NCI-H1417 (cell line): Measurements from ENCODE around the gene ROM1.

ENCODE experiments used
- DNase-seq, 3 experiments: peaks; one replicate each; lab custom pipeline; 2025; lab: John Stamatoyannopoulos, UW

ROM1 gene

GRCh38 chr11:62588966-62589637 lies 24.0 kb upstream of the ROM1 start:
- no peak for DNase-seq

GRCh38 chr11:62591448-62592145 lies 21.5 kb upstream of the ROM1 start, which contains the start of gene TUT1:
TUT1 (minus strand) TSS chr11:62591523; CDS start chr11:62591485, 38 bp downstream.
- peak; percentile 99 to 100 (median 99) for DNase-seq

- no peak for DNase-seq
Observed at GRCh38 chr11:62592146-62592815, 20.8 kb upstream of the ROM1 start.

GRCh38 chr11:62592989-62593421 lies 20.1 kb upstream of the ROM1 start:
- no peak for DNase-seq

GRCh38 chr11:62593434-62594044 lies 19.5 kb upstream of the ROM1 start:
- peak; percentile 56 to 78 (median 59) for DNase-seq

GRCh38 chr11:62595124-62595523 lies 17.9 kb upstream of the ROM1 start:
- DNase-seq = no peak

DNA sequence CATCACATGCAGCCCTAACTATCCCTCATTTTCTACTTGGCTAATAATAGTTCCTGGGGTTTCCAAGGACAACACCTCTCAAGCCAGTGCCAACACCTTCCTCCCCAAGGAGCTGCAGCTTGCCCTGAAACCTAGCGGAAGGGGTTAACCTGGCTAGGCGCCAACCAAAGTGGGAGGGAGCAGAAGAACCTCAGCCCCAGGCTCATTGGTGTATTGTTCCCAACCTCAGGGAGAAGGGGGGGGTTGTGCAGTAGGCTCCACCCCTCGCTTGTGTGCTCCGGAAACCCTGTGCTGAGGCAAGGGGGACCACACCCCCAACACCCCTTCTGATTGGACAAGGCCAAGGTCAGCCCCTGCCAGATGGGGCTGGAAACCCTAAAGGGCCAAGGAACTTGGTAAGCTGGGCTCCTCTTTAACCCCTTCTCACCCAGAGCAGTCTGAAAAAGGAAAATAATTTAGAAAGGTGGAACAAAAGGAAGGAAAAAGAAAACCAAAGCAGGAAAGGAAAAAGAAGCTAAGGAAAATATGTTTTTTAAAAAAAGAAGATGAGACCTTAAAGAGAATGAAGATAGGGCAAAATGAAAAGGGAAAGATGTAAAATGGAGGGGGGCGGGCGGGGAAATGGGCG lies 13.9 kb upstream of the ROM1 start:
- peak; percentile 84 to 91 (median 88) for DNase-seq

- no peak for DNase-seq
Observed at GRCh38 chr11:62599901-62600300, 13.2 kb upstream of the ROM1 start.

DNA sequence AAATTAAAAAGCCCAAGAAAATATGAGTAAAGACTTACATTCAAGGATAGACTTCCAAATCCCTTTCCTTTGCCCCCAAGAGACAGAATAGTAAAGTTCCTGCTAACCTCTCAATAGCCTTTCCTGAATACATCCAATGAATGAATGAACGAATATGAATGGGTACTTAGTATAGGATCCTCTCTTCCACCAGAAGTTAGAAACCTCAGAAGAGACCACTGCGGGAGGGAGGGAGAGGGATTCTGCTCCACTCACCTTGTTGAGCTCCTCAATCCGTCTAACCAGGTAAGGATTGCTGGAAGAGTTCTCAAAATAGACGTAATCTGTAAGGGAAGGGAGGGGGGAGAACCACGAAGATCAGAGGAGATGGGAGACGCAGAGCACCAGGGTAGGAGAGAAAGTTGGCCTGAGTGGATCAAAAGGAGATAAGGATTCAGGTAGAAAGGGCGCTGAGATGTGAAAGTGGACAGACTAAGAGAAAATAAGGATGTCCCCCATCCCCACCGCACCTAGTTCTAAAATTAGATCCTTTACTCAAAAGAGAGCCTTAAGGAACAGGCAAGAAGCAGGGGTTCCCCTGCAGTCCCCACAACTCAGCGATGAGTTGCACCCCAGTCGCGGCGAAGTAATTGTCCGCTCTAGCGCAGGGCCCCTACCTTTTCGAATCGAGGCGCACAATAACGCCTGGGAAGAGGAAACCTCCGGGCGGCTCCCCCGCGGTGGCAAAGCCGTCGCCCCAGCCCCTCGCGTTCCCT lies 12.5 kb upstream of the ROM1 start:
- peak in 1 of 3 experiments; percentile 68 for DNase-seq

- DNase-seq = peak in 1 of 3 experiments; percentile 82
Observed at GRCh38 chr11:62601122-62601371, 12.0 kb upstream of the ROM1 start.

GRCh38 chr11:62601372-62602140 lies 11.5 kb upstream of the ROM1 start, which contains the start of gene MTA2:
MTA2 (minus strand) TSS chr11:62601865; CDS start chr11:62601450, 415 bp downstream.
- DNase-seq = peak; percentile 98 to 99 (median 99)

DNA sequence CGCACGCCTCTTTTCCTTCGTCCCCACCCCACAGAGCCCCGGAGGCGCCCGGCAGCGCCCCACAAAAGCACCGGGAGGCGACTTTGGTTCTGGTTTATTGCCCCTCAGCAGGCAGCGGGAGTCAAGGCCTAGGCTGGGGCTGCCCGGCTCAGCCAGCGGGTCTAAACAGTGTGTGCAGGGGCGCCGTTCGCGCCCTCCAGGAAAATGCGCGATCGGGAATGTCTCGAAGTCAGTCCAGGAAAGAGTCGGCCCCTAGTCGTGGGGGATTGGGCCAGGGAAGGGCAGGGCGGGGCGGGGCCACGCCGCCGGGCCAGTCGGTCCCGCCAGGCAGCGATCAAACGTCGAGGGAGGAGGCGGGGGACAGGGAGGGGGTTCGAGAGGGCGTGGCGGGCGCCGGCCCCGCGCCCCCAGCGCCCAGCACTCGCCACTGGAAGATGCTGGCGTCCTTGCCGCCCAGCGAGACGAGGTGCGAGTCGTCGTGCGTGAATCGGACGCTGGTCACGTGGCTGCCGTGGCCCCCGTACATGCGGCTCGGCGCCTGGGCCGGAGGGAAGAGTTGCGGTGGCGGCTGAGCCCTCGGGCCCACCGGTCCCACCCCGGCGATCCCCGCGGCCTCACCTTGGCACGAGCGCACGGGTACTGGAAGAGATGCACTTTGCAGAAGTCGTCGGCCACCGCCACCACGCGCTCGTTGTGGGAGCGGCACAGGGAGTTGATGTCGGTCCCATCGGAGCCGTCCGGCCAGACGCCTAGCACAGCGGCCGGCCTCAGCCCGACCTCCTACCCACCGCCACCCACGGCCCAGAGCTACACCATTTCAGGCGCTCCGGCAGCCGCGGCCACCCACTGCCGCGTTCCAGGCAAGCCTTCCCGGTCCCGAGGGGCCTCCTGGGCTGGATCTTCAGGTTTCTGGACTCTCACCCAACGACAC lies 10.7 kb upstream of the ROM1 start:
- peak; percentile 64 to 95 (median 93) for DNase-seq

- peak in 2 of 3 experiments; percentile 71 to 73 for DNase-seq
Observed at GRCh38 chr11:62603072-62603408, 10.0 kb upstream of the ROM1 start.

DNA sequence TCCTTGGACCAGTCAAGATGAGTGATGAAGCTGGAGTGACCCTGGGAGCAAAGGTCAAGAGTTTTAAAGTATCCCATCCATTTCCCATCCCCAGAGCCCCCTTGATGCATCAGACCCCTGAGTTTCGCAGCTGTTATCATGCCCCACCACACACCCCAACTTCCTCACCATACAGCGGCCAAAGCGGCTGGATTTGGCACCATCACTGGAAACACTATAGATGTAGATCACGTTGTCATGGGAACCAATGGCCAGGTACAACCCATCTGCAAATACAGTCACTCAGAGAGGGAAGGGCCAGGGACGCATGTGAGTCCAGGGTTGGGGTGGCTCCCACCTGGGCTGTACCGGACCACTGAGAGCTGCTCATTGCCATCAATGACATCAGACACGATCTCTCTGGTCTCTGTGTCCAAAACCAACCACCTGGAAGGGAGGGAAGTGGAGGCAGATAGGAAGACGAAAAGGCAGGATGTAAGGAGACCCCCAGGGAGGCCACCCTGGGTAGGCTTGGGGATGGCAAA lies 9.2 kb upstream of the ROM1 start:
- DNase-seq = no peak

DNA sequence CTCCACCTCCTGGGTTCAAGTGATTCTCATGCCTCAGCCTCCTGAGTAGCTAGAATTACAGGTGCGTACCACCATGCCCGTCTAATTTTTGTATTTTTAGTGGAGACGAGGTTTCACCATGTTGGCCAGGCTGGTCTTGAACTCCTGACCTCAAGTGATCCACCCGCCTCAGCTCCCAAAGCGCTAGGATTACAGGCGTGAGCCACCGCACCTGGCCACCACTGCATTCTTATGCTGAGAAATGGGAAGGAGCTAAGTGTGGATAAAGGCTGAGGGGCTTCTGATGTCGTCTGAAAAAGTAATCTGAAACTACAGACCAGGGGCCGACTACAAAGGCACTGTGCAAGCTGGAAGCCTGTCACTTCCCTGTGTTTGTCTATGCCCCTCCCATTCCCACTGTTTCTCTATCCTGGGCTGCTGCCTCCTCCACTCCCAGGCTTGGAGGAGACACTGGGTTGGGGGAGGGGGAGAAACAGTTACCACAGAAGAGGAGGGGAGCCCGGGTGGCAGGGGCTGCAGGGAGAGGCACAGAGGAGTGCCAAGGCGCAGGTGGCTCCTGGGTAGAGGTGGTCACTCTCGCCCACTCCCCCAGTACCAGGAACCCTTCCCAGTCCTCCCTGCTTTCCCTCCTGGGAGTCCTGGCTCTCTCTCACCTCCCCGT lies 8.5 kb upstream of the ROM1 start:
- DNase-seq = no peak

DNA sequence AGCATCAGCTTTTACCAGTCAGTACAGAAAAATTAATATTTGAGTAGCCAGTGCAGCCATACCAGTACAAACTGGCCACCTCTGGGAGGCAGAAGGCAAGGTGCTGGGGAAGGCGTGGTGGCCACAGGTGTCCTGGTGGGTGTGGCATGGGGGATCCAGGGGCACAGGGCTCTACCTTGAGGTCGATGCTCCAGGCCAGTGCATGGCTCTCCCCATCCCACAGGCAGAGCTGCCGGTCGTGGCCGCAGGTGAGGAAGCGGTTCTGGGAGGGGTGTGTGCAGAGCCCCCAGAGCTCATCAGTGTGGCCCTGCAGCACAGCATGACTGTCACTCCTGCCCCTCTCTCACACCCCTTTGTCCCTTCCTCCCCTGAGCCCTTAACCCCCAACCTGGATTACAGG lies 7.6 kb upstream of the ROM1 start:
- no peak for DNase-seq

DNA sequence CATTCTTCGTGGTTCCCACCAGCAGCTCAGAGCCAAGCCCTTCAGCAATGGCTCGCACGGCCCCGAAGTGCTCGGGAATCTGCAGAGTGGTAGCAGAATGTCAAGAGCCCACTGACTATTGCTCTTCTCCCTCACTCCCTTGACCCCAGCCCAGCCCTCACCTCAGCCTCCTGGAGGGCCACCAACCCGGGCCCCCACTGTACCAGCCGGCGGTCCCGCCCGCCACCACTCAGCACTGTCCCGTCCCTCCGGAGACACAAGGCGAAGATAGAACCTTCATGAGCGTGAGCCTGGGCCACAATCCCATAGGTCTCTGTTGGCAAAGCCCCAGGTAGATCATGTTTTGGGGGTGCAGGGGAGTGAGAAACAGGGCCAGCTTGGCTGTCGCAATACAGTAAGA lies 7.2 kb upstream of the ROM1 start:
- no peak for DNase-seq

DNA sequence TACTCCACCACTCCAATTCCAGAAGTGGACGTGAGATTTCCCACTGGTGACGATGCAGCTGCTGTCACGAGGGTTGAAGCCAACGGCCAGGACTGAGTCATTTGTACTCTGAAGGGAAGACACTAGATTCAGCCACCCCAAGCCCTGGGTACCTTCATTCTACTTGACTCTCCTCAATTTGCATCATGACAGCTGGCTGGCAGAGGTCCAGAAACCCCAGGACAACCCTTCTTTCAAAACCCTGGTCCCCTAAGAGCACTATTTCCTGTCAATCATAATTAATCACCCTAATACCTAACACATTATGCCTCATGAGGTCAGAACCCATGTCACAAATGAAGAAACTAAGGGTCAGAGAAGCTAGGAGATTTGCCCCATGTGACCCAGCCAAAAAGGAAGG lies 5.3 kb upstream of the ROM1 start:
- peak in 1 of 3 experiments; percentile 43 for DNase-seq

- DNase-seq = no peak
Observed at GRCh38 chr11:62608776-62609175, 4.3 kb upstream of the ROM1 start.
